Hematopoietic multipotent progenitor cell treated with erythropoietin and hydrocortisone succinate and interleukin-3 and kit ligand, for 8 days (in vitro differentiated cells): ENCODE data around the gene NEXN.

Source experiments
- DNase-seq: peaks from one replicate; pipeline ENCODE4 v3.0.0-alpha.2; 2015

NEXN gene

DNA sequence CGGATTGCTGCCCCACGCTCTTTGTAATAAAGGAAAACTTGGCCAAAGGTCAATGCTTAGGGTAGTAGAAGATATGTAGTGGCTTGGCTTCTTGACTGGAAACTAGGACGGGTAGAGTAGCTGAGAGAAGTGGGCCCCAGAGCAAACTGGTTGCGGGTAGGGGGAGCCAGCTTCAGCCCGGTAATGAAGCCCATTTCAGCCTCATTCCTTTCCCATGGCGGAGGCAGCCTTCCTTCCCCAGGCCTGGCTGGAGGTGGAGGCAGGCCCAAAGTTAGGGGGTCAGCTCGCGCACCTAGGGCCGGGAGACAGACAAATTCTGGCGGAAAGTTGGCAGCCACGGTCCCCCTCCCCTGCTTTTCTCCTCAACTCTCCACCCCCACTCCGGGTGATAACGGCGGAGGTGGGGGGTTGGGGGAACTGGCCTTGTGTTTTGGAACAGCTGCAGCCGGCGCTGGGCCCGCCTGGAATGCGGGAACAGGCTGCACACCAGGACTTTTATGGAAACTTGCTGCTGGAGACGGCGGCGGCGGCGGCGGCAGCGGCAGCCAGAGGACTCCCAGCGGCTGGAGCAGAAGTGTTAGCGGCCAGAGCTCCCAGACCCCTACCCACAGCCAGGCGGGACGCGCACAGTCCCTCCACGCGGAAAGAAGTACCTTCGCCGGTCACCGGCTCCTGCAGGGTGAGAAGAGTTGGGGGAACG is at the start of gene NEXN:
TSS of gene NEXN (plus strand) at position 544 of the 700 bp plus-strand sequence. CDS start 27,483 bp downstream, outside the sequence.
- DNase-seq, result no peak

DNA sequence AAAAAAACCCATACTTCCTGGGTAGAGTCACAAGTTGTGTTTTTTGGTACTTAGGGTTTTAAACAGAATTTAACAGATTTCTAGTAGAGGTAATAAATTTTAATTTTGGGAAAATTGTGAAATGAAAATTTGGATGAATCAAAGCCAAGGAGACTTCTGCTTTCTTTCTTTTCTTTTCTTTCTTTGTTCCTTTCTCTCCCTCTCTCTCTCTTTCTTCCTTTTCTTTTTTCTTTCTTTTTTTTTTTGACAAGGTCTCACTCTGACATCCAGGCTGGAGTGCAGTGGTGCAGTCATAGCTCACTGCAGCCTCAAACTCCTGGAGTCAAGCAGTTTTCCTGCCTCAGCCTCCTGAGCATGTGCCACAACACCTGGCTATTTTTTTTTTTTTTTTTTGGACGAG is 46.9 kb upstream of the NEXN start:
- no peak for DNase-seq

GRCh38 chr1:77845951-77846350 is 42.5 kb upstream of the NEXN start:
- DNase-seq, result no peak

- DNase-seq, result no peak
Measured at GRCh38 chr1:77846966-77847365, 41.5 kb upstream of the NEXN start.

DNA sequence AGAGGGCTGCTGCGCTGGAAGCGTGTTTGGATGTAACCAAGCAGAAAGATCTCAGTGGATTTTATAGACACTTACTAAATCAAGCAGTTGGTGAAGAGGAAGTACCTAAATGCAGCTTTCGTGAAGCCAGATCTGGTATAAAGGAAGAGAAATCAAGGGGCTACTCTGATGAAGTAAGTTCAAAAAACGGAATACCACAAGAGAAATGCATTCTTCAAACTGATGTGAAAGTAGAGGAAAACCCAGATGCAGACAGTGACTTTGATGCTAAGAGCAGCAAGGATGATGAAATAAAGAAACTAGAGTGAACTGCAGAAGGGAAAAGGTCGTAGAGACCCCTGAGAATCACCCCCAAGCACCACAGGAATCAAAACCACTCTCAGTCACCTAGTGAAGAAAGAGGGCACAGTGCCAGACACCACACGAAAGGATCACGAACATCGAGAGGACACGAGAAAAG is 40.8 kb upstream of the NEXN start:
- DNase-seq, result no peak

DNA sequence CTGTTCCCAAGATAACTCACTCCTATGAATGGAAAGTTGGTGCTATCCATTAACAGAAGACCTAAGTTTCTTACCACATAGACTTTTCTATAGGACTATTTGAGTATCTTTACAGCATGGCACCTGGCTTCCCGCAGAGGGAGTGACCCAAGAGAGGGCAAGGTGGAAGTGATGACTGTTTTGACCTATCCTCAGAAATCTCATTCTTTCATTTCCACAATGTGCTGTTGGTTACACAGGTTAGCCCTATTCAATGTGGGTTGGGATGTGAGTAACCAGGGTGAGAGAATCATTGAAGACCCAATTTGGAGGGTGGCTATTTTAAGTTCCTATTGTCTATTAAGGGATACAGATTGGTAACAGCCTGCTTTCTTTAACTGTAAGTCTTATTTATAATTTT is 38.3 kb upstream of the NEXN start:
- no peak for DNase-seq

- no peak for DNase-seq
Measured at GRCh38 chr1:77857552-77857951, 30.9 kb upstream of the NEXN start.

DNA sequence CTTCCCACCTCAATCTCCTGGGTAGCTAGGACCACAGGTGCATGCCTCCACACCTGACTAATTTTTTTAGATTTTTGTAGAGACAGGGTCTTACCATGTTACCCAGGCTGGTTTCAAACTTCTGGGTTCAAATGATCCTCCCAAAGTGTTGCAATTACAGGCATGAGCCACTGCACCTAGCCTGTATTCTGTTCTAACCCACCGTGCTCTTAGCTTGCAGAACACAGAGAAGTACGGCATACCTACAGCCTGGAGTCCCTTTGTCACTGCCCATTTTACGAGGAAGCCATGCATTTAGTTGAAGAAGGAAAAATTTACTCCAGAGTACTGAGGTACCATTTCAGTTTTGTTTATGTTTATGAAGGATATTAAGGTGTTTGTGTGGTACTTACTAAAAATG is 29.7 kb upstream of the NEXN start:
- no peak for DNase-seq

DNA sequence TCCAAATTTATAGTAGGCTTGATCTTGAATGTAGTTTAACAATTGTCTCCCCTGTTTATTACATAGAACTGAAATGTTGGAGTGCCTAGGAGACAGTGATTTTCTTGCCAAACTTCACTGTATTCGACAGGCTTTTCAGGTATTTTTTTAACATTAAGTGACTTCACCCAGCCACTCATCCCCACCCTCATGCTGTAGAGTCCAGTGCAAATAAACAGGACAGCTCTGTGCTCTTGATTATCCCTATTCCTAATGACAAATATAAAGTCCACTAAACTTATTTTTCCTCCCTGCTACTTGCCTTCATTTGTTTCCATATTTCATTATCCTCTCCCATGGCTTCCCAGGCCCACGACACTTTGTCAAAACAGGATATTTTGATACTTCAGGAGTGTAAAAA is 29.2 kb upstream of the NEXN start:
- no peak for DNase-seq

GRCh38 chr1:77866296-77866695 is 22.1 kb upstream of the NEXN start:
- DNase-seq, result no peak

GRCh38 chr1:77872645-77873044 is 15.8 kb upstream of the NEXN start:
- DNase-seq, result no peak

GRCh38 chr1:77873461-77873860 is 15.0 kb upstream of the NEXN start:
- DNase-seq, result peak; percentile 23

- no peak for DNase-seq
Measured at GRCh38 chr1:77874804-77875445, 13.5 kb upstream of the NEXN start.

DNA sequence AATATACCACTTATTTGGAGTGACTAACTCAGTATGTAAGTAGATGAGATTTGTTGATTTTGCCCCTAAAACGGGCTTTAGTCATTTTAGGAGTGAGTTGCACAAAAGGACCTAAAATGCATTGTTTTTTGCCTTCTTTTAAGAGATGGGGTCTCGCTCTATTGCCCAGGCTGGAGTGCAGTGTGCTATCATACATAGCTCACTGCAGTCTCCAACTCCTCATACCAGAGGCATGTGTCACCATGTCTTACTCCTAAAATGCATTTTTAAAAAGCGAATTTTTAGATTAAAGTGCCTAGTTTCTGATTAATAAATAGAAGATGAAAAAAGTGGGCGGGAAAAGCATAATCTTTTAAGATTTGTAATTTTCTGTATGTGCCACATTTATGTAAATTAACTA is 11.5 kb upstream of the NEXN start:
- DNase-seq, result no peak

DNA sequence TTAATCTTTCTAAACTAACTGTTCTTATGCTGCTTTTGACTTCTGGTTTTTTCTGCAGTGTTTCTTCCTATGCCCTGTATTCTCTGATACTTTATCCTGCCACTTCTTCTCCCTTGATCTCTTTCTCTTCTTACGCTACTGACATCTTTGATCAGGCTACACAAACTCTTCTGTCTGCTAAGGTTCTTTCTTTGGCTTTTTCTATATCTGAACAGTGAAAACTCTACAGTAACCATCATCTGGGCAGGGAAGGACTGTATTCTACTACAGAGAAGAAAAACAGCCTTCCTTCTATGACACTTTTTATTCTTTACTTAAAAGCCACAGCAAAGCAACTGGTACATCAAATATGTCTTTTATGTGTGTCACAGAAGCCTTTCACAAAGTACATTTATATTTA is 7.4 kb upstream of the NEXN start:
- DNase-seq, result no peak

- no peak for DNase-seq
Measured at GRCh38 chr1:77882411-77882810, 6.0 kb upstream of the NEXN start.

DNA sequence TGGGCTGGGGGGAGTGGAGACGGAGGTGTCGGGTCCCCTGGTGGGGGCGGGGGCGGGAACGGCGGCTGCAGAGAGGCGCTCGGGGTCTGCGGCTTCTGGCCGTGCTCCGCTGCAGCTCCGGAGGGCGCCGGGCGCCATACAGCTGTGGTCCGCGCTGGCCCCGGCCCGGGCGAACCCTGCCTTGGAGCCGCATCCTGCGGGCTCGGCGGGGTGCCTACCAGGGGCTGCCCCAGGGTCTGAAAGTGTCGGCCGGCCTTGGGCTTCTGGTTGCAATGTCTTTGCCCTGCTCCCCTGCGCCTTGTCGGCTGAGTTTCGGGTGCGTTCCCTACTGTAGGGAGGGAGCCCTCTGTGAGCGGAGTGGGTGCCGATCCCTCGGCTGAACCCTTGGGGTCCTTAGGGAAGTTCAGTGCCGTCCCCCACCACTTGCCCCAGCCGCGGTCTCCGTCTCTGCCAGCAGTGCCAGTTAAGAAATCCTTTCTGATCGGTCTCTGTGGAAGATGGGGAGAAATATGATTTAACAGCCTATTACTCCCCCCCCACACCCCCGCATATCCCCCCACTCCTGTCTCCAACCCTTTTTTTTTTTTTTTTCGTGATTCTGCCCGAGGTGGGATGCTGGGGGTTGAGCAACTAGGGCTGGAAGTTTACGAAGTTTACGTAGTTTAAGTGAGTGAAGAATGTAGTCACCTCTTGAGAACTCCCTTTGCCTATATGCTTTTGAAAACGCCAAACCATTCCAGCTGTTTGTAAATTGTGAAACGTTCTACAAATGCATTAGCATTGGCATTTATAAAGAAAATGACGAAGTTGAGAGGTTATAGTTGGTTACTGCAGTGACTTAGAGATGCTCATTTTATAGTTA is 588 bp downstream of the NEXN start:
- peak; percentile 27 for DNase-seq

- DNase-seq, result no peak
Measured at GRCh38 chr1:77889671-77890070, 1.2 kb downstream of the NEXN start.

DNA sequence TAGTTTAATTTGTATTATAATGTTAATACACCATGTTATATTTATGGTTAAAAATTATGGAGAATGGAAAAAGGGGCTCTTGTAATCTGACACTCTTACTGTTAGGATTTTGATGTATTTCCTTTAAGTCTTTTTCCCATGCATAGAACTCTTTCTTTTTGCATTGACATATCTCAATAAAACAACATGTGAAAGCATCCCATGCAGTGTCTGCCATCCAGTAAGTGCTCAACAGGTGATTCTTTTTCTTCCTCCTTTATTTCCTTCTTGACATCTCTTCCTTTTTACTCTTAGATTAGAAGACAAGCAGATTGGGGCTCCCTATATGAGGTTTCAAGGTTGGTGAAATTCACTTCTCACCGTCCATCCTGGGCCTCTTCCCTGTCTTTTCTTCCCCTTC is 2.8 kb downstream of the NEXN start:
- DNase-seq, result no peak

GRCh38 chr1:77899647-77900320 is 11.4 kb downstream of the NEXN start:
- no peak for DNase-seq

- DNase-seq, result peak; percentile 58
Measured at GRCh38 chr1:77900687-77901293, 12.4 kb downstream of the NEXN start.

- DNase-seq, result no peak
Measured at GRCh38 chr1:77905603-77906002, 17.2 kb downstream of the NEXN start.
